ENCODE data around the gene IGF2R.

DNA sequence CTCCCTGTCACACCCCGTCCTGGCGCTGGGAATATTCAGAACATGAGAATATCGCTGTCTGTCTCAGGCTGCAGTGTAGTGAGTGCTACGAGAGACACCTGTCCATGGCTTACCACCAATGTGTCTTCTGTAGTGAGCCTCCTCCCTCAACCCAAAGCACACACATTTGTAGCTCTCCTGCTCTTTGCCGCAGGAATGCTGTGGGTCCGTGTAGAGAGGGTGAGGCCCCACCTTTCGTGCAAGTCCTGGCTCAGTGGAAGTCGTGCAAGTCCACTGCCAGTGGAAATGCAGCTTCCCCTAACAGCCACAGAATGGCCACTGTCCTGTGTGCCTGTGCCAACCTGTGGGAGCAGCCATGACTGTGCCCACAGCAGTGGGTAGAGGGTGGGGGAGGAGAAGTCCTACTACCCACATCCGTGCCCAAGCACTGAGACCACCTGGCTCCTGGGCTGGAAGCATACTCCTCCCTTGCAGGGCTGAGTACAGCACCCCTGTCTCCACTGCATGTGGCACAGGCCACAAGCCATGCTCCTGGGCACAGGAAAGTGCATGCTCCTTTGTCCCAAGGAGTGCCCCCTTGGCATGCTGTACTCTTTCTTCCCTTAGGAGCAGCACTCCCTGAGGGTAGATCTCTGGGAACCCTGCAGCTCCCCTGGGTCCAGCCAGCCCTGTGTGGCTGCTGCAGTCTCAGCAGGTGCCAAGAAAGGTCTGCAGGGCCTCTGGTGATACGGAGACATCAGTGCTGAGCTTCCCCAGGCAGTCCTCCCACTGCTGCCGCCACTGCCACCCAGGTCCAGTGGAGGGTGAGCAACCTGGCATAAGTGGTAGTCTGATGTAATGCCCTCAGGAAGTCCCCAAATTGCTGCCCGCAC is 28.0 kb downstream of the IGF2R start:
- TF ChIP-seq EZH2phosphoT487 (IDR thresholded peaks at IDR 0.05; ENCODE audit: insufficient read depth, low read depth) (no peak), EZH2 (IDR thresholded peaks at IDR 0.05; ENCODE audit: insufficient read depth, poor library complexity, severe bottlenecking) (no peak)
